PC-3 (cell line): ENCODE results near the gene TFDP2.

Source experiments
- EZH2 ChIP-seq: fragments of 300-600 bp; sonication (generic); IDR thresholded peaks from one replicate; pipeline ENCODE4 v1.6.1; 2017; ENCODE audit warnings: antibody characterized with exemption, mild to moderate bottlenecking, low read length; ENCODE audit not compliant: unreplicated experiment
- TF ChIP-seq, protein P1 (sequence below): fragments of 300-600 bp; sonication (generic); conservative IDR thresholded peaks from 2 replicates; pipeline ENCODE4 v1.5.1; 2017; ENCODE audit warnings: antibody characterized with exemption, low read depth, mild to moderate bottlenecking, low read length

DNA sequence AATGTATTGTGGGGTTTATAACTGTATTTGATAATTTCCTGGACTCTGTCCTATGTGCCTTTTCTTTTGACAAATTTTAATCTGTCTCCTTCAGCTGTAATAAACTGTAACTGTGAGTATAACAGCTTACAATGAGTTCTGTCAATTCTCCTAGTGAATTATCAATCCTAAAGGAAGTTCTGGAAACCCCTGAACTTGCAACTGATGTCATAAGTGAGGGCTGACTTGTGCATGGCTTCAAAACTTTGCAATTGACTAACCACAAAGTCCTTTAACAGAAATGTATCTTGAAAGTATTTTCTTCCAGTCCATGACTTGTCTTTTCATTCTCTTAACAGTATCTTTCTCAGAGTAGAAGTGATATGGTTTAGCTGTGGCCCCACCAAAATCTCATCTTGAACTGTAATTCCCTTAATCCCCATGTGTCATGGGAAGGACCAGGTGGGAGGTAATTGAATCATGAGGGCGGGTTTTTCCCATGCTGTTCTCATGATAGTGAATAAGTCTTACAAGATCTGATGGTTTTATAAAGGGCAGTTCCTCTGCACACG lies 108.3 kb downstream of the TFDP2 start:
- TF ChIP-seq, protein P1, sequence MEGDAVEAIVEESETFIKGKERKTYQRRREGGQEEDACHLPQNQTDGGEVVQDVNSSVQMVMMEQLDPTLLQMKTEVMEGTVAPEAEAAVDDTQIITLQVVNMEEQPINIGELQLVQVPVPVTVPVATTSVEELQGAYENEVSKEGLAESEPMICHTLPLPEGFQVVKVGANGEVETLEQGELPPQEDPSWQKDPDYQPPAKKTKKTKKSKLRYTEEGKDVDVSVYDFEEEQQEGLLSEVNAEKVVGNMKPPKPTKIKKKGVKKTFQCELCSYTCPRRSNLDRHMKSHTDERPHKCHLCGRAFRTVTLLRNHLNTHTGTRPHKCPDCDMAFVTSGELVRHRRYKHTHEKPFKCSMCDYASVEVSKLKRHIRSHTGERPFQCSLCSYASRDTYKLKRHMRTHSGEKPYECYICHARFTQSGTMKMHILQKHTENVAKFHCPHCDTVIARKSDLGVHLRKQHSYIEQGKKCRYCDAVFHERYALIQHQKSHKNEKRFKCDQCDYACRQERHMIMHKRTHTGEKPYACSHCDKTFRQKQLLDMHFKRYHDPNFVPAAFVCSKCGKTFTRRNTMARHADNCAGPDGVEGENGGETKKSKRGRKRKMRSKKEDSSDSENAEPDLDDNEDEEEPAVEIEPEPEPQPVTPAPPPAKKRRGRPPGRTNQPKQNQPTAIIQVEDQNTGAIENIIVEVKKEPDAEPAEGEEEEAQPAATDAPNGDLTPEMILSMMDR: no peak
- TF ChIP-seq EZH2: no peak
